Measurements from ENCODE around the gene PPM1F. TPM values are rescaled to one million over a fixed set of nuclear protein-coding genes. Genes with fewer than 3 reads are reported as not detected.
A peak's percentile ranks its signal among the peaks of the same experiment; 100 is the strongest.
"Not testable (repeated sequence)": the region's sequence is repeated elsewhere in the genome, so short reads cannot be mapped to it uniquely, and the experiment has no call there.

The PPM1F gene
- total RNA-seq, 2 experiments from 2014 or later, result 23.0 to 24.3 TPM

GRCh38 chr22:21941921-21942320, 10.7 kb downstream of the PPM1F start:
- no peaks in the 10 kb centered on the region for H3K9me3 Mint-ChIP-seq
- peak overlapping the region; percentile 59 for H3K27ac Mint-ChIP-seq
- DNase-seq, result no peak
- intact Hi-C loops (cut with micrococcal nuclease), result no loop called here
- CTCF ChIA-PET, result interaction anchor here (7.8 kb wide), 1 partner anchor 10 kb away, joined by 90 read pairs; the partner anchor contains the start of gene PPM1F
- peaks cover 39% of the 10 kb centered on the region for H3K4me1 Mint-ChIP-seq (ENCODE audit: low read depth)
- no peaks in the 10 kb centered on the region for H3K27me3 Mint-ChIP-seq (ENCODE audit: low read depth)
- no peak overlapping the region for H3K4me3 Mint-ChIP-seq
- no peaks in the 10 kb centered on the region for H3K36me3 Mint-ChIP-seq (ENCODE audit: low read depth)

- CTCF ChIA-PET, result interaction anchor here (1.1 to 7.8 kb wide), 2 partner anchors 11 to 32 kb away, joined by 4 to 90 read pairs; partner anchors contain the start of gene PPM1F
- no peaks in the 10 kb centered on the region for H3K36me3 Mint-ChIP-seq (ENCODE audit: low read depth)
- H3K27me3 Mint-ChIP-seq (ENCODE audit: low read depth), result no peaks in the 10 kb centered on the region
- intact Hi-C loops (cut with micrococcal nuclease), result no loop called here
- no peak overlapping the region for H3K27ac Mint-ChIP-seq
- H3K9me3 Mint-ChIP-seq, result no peaks in the 10 kb centered on the region
- no peak overlapping the region for H3K4me3 Mint-ChIP-seq
- DNase-seq, result no peak
- peaks cover 40% of the 10 kb centered on the region for H3K4me1 Mint-ChIP-seq (ENCODE audit: low read depth)
Measured at GRCh38 chr22:21940521-21940920, 12.1 kb downstream of the PPM1F start.

GRCh38 chr22:21939935-21940334, 12.7 kb downstream of the PPM1F start:
- not testable (repeated sequence) for H3K36me3 Mint-ChIP-seq (ENCODE audit: low read depth); H3K4me3 Mint-ChIP-seq; H3K27me3 Mint-ChIP-seq (ENCODE audit: low read depth); H3K9me3 Mint-ChIP-seq; DNase-seq; H3K27ac Mint-ChIP-seq
- CTCF ChIA-PET, result interaction anchor here (0.7 to 7.8 kb wide), 3 partner anchors 12 to 32 kb away, joined by 3 to 90 read pairs (median 4); partner anchors contain the start of gene PPM1F
- intact Hi-C loops (cut with micrococcal nuclease), result loop anchor here (2.0 kb wide), 1 partner anchor 13 kb away; the partner anchor contains the start of gene PPM1F
- H3K4me1 Mint-ChIP-seq (ENCODE audit: low read depth), result peaks cover 40% of the 10 kb centered on the region

- CTCF ChIA-PET, result interaction anchor here (0.7 to 7.8 kb wide), 2 partner anchors 12 to 31 kb away, joined by 3 to 90 read pairs; partner anchors contain the start of gene PPM1F
Measured at GRCh38 chr22:21939461-21939913, 13.2 kb downstream of the PPM1F start.

GRCh38 chr22:21938906-21939305, 13.7 kb downstream of the PPM1F start:
- Mint-ChIP-seq H3K27me3 (ENCODE audit: low read depth) (no peaks in the 10 kb centered on the region), H3K9me3 (no peaks in the 10 kb centered on the region), H3K4me3 (peak overlapping the region; percentile 17), H3K27ac (no peak overlapping the region), H3K4me1 (ENCODE audit: low read depth) (peaks cover 40% of the 10 kb centered on the region), H3K36me3 (ENCODE audit: low read depth) (peaks cover 4% of the 10 kb centered on the region)
- intact Hi-C loops (cut with micrococcal nuclease), result loop anchor here (1.0 to 2.0 kb wide), 3 partner anchors 14 to 226 kb away; partner anchors contain the start of gene PPM1F
- CTCF ChIA-PET, result interaction anchor here (1.2 to 7.8 kb wide), 5 partner anchors 11 to 228 kb away, joined by 3 to 90 read pairs (median 10); partner anchors contain the start of gene PPM1F
- DNase-seq, result no peak

More at GRCh38 chr22:21939461-21939913, 13.2 kb downstream of the PPM1F start:
- Mint-ChIP-seq H3K27me3 (ENCODE audit: low read depth) (no peaks in the 10 kb centered on the region), H3K4me3 (peak overlapping the region; percentile 17), H3K4me1 (ENCODE audit: low read depth) (peaks cover 40% of the 10 kb centered on the region), H3K9me3 (no peaks in the 10 kb centered on the region), H3K36me3 (ENCODE audit: low read depth) (peaks cover 4% of the 10 kb centered on the region), H3K27ac (no peak overlapping the region)
- no peak for DNase-seq
- intact Hi-C loops (cut with micrococcal nuclease), result loop anchor here (2.0 kb wide), 1 partner anchor 13 kb away; the partner anchor contains the start of gene PPM1F

- Mint-ChIP-seq H3K36me3 (ENCODE audit: low read depth) (peaks cover 5% of the 10 kb centered on the region), H3K27me3 (ENCODE audit: low read depth) (no peaks in the 10 kb centered on the region), H3K27ac (peak overlapping the region; percentile 64), H3K4me1 (ENCODE audit: low read depth) (peaks cover 40% of the 10 kb centered on the region), H3K9me3 (no peaks in the 10 kb centered on the region), H3K4me3 (peak overlapping the region; percentile 64)
- intact Hi-C loops (cut with micrococcal nuclease), result loop anchor here (1.0 to 2.0 kb wide), 3 partner anchors 15 to 225 kb away; partner anchors contain the start of gene PPM1F
- CTCF ChIA-PET, result interaction anchor here (0.6 to 7.8 kb wide), 11 partner anchors 11 to 285 kb away, joined by 3 to 90 read pairs (median 5); partner anchors contain the start of gene PPM1F
- DNase-seq, result peak; percentile 92
Measured at GRCh38 chr22:21938071-21938822, 14.4 kb downstream of the PPM1F start.

GRCh38 chr22:21937821-21938070, 14.9 kb downstream of the PPM1F start:
- peaks cover 37% of the 10 kb centered on the region for H3K4me1 Mint-ChIP-seq (ENCODE audit: low read depth)
- intact Hi-C loops (cut with micrococcal nuclease), result loop anchor here (1.0 to 2.0 kb wide), 3 partner anchors 15 to 224 kb away; partner anchors contain the start of gene PPM1F
- DNase-seq, result no peak
- H3K27me3 Mint-ChIP-seq (ENCODE audit: low read depth), result no peaks in the 10 kb centered on the region
- CTCF ChIA-PET, result interaction anchor here (0.6 to 7.8 kb wide), 11 partner anchors 10 to 284 kb away, joined by 3 to 90 read pairs (median 5); partner anchors contain the start of gene PPM1F
- peak overlapping the region; percentile 64 for H3K27ac Mint-ChIP-seq
- H3K36me3 Mint-ChIP-seq (ENCODE audit: low read depth), result peaks cover 5% of the 10 kb centered on the region
- no peaks in the 10 kb centered on the region for H3K9me3 Mint-ChIP-seq
- H3K4me3 Mint-ChIP-seq, result peak overlapping the region; percentile 64

- DNase-seq, result no peak
- intact Hi-C loops (cut with micrococcal nuclease), result no loop called here
- Mint-ChIP-seq H3K27me3 (ENCODE audit: low read depth) (no peaks in the 10 kb centered on the region), H3K4me3 (no peak overlapping the region), H3K9me3 (no peaks in the 10 kb centered on the region), H3K4me1 (ENCODE audit: low read depth) (peaks cover 32% of the 10 kb centered on the region), H3K27ac (no peak overlapping the region), H3K36me3 (ENCODE audit: low read depth) (peaks cover 5% of the 10 kb centered on the region)
- CTCF ChIA-PET, result interaction anchor here (0.6 to 7.8 kb wide), 12 partner anchors 14 to 284 kb away, joined by 3 to 90 read pairs (median 5); partner anchors contain the start of gene PPM1F
Measured at GRCh38 chr22:21937041-21937820, 15.4 kb downstream of the PPM1F start.

GRCh38 chr22:21936151-21936775, 16.4 kb downstream of the PPM1F start:
- CTCF ChIA-PET, result interaction anchor here (0.7 to 7.8 kb wide), 6 partner anchors 15 to 225 kb away, joined by 3 to 90 read pairs (median 8); partner anchors contain the start of gene PPM1F
- Mint-ChIP-seq H3K4me1 (ENCODE audit: low read depth) (peaks cover 22% of the 10 kb centered on the region), H3K9me3 (no peaks in the 10 kb centered on the region), H3K4me3 (no peak overlapping the region), H3K27me3 (ENCODE audit: low read depth) (no peaks in the 10 kb centered on the region), H3K27ac (no peak overlapping the region), H3K36me3 (ENCODE audit: low read depth) (peaks cover 5% of the 10 kb centered on the region)
- no peak for DNase-seq
- intact Hi-C loops (cut with micrococcal nuclease), result no loop called here

- CTCF ChIA-PET, result no interaction called here
- no peak overlapping the region for H3K27ac Mint-ChIP-seq
- H3K36me3 Mint-ChIP-seq (ENCODE audit: low read depth), result peaks cover 12% of the 10 kb centered on the region
- no peak for DNase-seq
- H3K27me3 Mint-ChIP-seq (ENCODE audit: low read depth), result no peaks in the 10 kb centered on the region
- H3K4me1 Mint-ChIP-seq (ENCODE audit: low read depth), result peaks cover 16% of the 10 kb centered on the region
- H3K9me3 Mint-ChIP-seq, result no peaks in the 10 kb centered on the region
- intact Hi-C loops (cut with micrococcal nuclease), result no loop called here
- no peak overlapping the region for H3K4me3 Mint-ChIP-seq
Measured at GRCh38 chr22:21933910-21934309, 18.7 kb downstream of the PPM1F start.

- Mint-ChIP-seq H3K27me3 (ENCODE audit: low read depth) (no peaks in the 10 kb centered on the region), H3K4me1 (ENCODE audit: low read depth) (peaks cover 13% of the 10 kb centered on the region), H3K9me3 (no peaks in the 10 kb centered on the region), H3K27ac (no peak overlapping the region), H3K4me3 (no peak overlapping the region), H3K36me3 (ENCODE audit: low read depth) (peaks cover 12% of the 10 kb centered on the region)
- CTCF ChIA-PET, result interaction anchor here (0.6 kb wide), 1 partner anchor 9 kb away, joined by 4 read pairs; no protein-coding TSS in a partner anchor
- intact Hi-C loops (cut with micrococcal nuclease), result no loop called here
- no peak for DNase-seq
Measured at GRCh38 chr22:21933413-21933812, 19.2 kb downstream of the PPM1F start.
